H9 (cell line): ENCODE data around the gene DRD1. TPM values are rescaled to one million over a fixed set of nuclear protein-coding genes. Genes with fewer than 3 reads are reported as not detected.

Experiments used
- DNase-seq: peaks from one replicate; pipeline ENCODE4 v3.0.0-alpha.2; 2017
- H2AFZ ChIP-seq: one replicate; pipeline ENCODE4 v1.6.1; 2013; ENCODE audit warnings: mild to moderate bottlenecking, low read length, control low read depth, moderate library complexity
- H2AK5ac ChIP-seq: 2 replicates; pipeline ENCODE4 v1.6.1; 2013; ENCODE audit warnings: low read length, control low read depth, mixed read lengths; ENCODE audit not compliant: insufficient read length
- H2BK120ac ChIP-seq: one replicate; pipeline ENCODE4 v1.6.1; 2013; ENCODE audit warnings: low read depth, mild to moderate bottlenecking, low read length, control low read depth, inconsistent platforms; ENCODE audit not compliant: poor library complexity, severe bottlenecking
- H2BK12ac ChIP-seq: 2 replicates; pipeline ENCODE4 v1.6.1; 2013; ENCODE audit warnings: low read length, control low read depth, mixed read lengths, low read depth; ENCODE audit not compliant: insufficient read length
- H2BK15ac ChIP-seq: 2 replicates; pipeline ENCODE4 v1.6.1; 2013; ENCODE audit warnings: low read depth, low read length, control low read depth
- H2BK20ac ChIP-seq: one replicate; pipeline ENCODE4 v1.6.1; 2013; ENCODE audit warnings: low read depth, mild to moderate bottlenecking, low read length, control low read depth, inconsistent platforms; ENCODE audit not compliant: poor library complexity, severe bottlenecking
- H2BK5ac ChIP-seq: 2 replicates; pipeline ENCODE4 v1.6.1; 2013; ENCODE audit warnings: low read length, control low read depth, mixed read lengths; ENCODE audit not compliant: insufficient read length
- H3K14ac ChIP-seq: 2 replicates; pipeline ENCODE4 v1.6.1; 2013; ENCODE audit warnings: low read length, control low read depth; ENCODE audit not compliant: insufficient read depth
- H3K18ac ChIP-seq: 2 replicates; pipeline ENCODE4 v1.6.1; 2013; ENCODE audit warnings: low read depth, mild to moderate bottlenecking, mixed read lengths, low read length, control low read depth; ENCODE audit not compliant: insufficient read length
- H3K23ac ChIP-seq: 2 replicates; pipeline ENCODE4 v1.6.1; 2013; ENCODE audit warnings: low read length, control low read depth, mixed read lengths, low read depth; ENCODE audit not compliant: insufficient read length
- H3K23me2 ChIP-seq: 2 replicates; pipeline ENCODE4 v1.6.1; 2013; ENCODE audit warnings: low read depth, mild to moderate bottlenecking, mixed read lengths, low read length, control low read depth; ENCODE audit not compliant: insufficient read length, poor library complexity, severe bottlenecking
- H3K27ac ChIP-seq: 2 replicates; pipeline ENCODE4 v1.5.1; 2013; ENCODE audit warnings: low read length, control low read depth, mixed read lengths, low read depth; ENCODE audit not compliant: insufficient read length
- H3K27me3 ChIP-seq: 2 replicates; pipeline ENCODE4 v1.6.1; 2013; ENCODE audit warnings: low read length, control low read depth, inconsistent platforms; ENCODE audit not compliant: insufficient read depth
- H3K4ac ChIP-seq: 2 replicates; pipeline ENCODE4 v1.6.1; 2013; ENCODE audit warnings: low read depth, mild to moderate bottlenecking, control low read depth, inconsistent platforms, low read length, moderate library complexity
- H3K4me1 ChIP-seq: 2 replicates; pipeline ENCODE4 v1.6.1; 2013; ENCODE audit warnings: low read length, control low read depth, inconsistent platforms; ENCODE audit not compliant: insufficient read depth
- H3K4me2 ChIP-seq: 2 replicates; pipeline ENCODE4 v1.6.1; 2013; ENCODE audit warnings: low read length, control low read depth, mixed read lengths; ENCODE audit not compliant: insufficient read length, insufficient read depth
- H3K56ac ChIP-seq: 2 replicates; pipeline ENCODE4 v1.6.1; 2013; ENCODE audit warnings: low read depth, mild to moderate bottlenecking, mixed read lengths, low read length, control low read depth; ENCODE audit not compliant: insufficient read length
- H3K79me1 ChIP-seq: 2 replicates; pipeline ENCODE4 v1.6.1; 2013; ENCODE audit warnings: low read depth, mild to moderate bottlenecking, moderate library complexity, low read length, control low read depth, inconsistent platforms; ENCODE audit not compliant: insufficient read depth, poor library complexity, severe bottlenecking
- H3K79me2 ChIP-seq: 2 replicates; pipeline ENCODE4 v1.6.1; 2013; ENCODE audit warnings: low read length, control low read depth, inconsistent platforms; ENCODE audit not compliant: insufficient read depth
- H3K9ac ChIP-seq: 2 replicates; pipeline ENCODE4 v1.6.1; 2013; ENCODE audit warnings: low read length, control low read depth, mixed read lengths; ENCODE audit not compliant: insufficient read length; ENCODE audit errors: extremely low read depth
- H3K9me3 ChIP-seq: one replicate; pipeline ENCODE4 v1.6.1; 2013; ENCODE audit warnings: low read depth, low read length, inconsistent platforms; ENCODE audit not compliant: control insufficient read depth
- H3T11ph ChIP-seq: one replicate; pipeline ENCODE4 v1.6.1; 2013; ENCODE audit warnings: mild to moderate bottlenecking, low read length, control low read depth, inconsistent platforms
- H4K20me1 ChIP-seq: one replicate; pipeline ENCODE4 v1.6.1; 2013; ENCODE audit not compliant: control insufficient read depth, insufficient read length, insufficient read depth
- H4K5ac ChIP-seq: 2 replicates; pipeline ENCODE4 v1.6.1; 2013; ENCODE audit warnings: low read depth, mild to moderate bottlenecking, mixed read lengths, low read length, control low read depth; ENCODE audit not compliant: insufficient read length
- H4K8ac ChIP-seq: replicated peaks from 2 replicates; pipeline ENCODE4 v1.6.1; 2013; ENCODE audit warnings: low read length, control low read depth, mixed read lengths, low read depth; ENCODE audit not compliant: insufficient read length
- H4K91ac ChIP-seq: 2 replicates; pipeline ENCODE4 v1.6.1; 2013; ENCODE audit warnings: low read depth, mild to moderate bottlenecking, moderate library complexity, mixed read lengths, low read length, control low read depth; ENCODE audit not compliant: insufficient read length
- H3K27ac Mint-ChIP-seq, 3 experiments: 2 replicates in 2 of 3; 3 replicates in 1 of 3; pipeline ENCODE4 v1.8.0; 2020 to 2021; ENCODE audit warnings: mixed read lengths in 3 of 3, mild to moderate bottlenecking in 1 of 3, moderate library complexity in 1 of 3
- H3K27me3 Mint-ChIP-seq: 2 replicates; pipeline ENCODE4 v1.8.0; 2021; ENCODE audit warnings: low read depth, mild to moderate bottlenecking, moderate library complexity, mixed read lengths
- H3K36me3 Mint-ChIP-seq, 3 experiments: 2 replicates in 2 of 3; 3 replicates in 1 of 3; pipeline ENCODE4 v1.8.0; 2020 to 2021; ENCODE audit warnings: low read depth in 3 of 3, mixed read lengths in 3 of 3; ENCODE audit not compliant: insufficient read depth in 1 of 3
- H3K4me1 Mint-ChIP-seq, 2 experiments: 2 replicates each; pipeline ENCODE4 v1.8.0; 2020; ENCODE audit warnings: mixed read lengths in 2 of 2
- H3K4me3 Mint-ChIP-seq, 2 experiments: 2 replicates in 1 of 2; 3 replicates in 1 of 2; pipeline ENCODE4 v1.8.0; 2020 to 2021; ENCODE audit warnings: mild to moderate bottlenecking in 2 of 2, mixed read lengths in 2 of 2, moderate library complexity in 1 of 2
- H3K9me3 Mint-ChIP-seq, 2 experiments: 2 replicates in 1 of 2; 3 replicates in 1 of 2; pipeline ENCODE4 v1.8.0; 2020; ENCODE audit warnings: mild to moderate bottlenecking in 2 of 2, mixed read lengths in 2 of 2, moderate library complexity in 1 of 2
- CTCF ChIP-seq: fragments of 200-600 bp; sonication (generic); conservative IDR thresholded peaks from 3 replicates; pipeline ENCODE4 v1.8.0; 2021; ENCODE audit warnings: antibody characterized with exemption, mild to moderate bottlenecking
- WGBS: extraction: QIAGEN DNeasy Blood & Tissue Kit; methylation state at CpG from one replicate; pipeline ENCODE4 v1.1.7; 2013; ENCODE audit warnings: missing lambda C conversion rate, low lambda C conversion rate, mixed read lengths; ENCODE audit not compliant: insufficient read length; ENCODE audit errors: extremely low coverage; 5-methylcytosine and 5-hydroxymethylcytosine counted together
- total RNA-seq: library from RNA; stranded (reverse); gene quantifications from 2 replicates; pipeline ENCODE4 v1.2.1, GENCODE V29; 2021

DRD1 gene
- total RNA-seq, 1 experiment from 2014 or later: not detected

DNA sequence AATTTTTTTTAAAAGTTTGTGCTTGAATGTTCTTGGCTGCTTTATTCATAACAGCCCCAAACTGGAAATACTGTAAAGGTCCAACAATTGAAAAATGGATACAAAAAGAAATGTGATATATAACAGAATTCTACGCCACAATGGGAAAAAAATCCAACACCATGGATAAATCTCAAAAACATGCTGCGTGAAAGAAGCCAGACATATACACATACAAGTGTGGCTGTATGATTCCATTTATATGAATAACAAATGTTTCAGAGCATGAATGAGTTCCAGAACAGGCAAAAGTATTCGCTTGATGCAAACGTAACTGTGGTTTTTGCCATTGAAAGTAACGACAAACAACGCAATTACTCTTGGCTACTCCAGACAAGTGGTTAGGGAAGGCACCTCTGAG is 27.2 kb upstream of the DRD1 start:
- Histone ChIP-seq H3K4me1 (no peaks in the 10 kb centered on the region), H4K5ac (no peak overlapping the region), H2BK15ac (no peak overlapping the region), H4K8ac (no peak overlapping the region), H2BK120ac (no peak overlapping the region), H3K27ac (no peak overlapping the region), H3K79me1 (no peaks in the 10 kb centered on the region), H2AK5ac (no peak overlapping the region), H3K14ac (no peak overlapping the region), H3K23me2 (no peaks in the 10 kb centered on the region), H3K9ac (no peak overlapping the region), H3K18ac (no peak overlapping the region), H3K79me2 (no peaks in the 10 kb centered on the region), H3K23ac (no peak overlapping the region), H2AFZ (no peak overlapping the region), H3K27me3 (no peaks in the 10 kb centered on the region), H3K9me3 (no peaks in the 10 kb centered on the region), H2BK20ac (no peak overlapping the region), H3T11ph (no peak overlapping the region), H2BK12ac (no peak overlapping the region), H3K4ac (no peak overlapping the region), H4K20me1 (no peaks in the 10 kb centered on the region), H3K4me2 (no peak overlapping the region), H2BK5ac (no peak overlapping the region), H4K91ac (no peak overlapping the region), H3K56ac (no peak overlapping the region)
- Mint-ChIP-seq H3K27ac (no peak overlapping the region), H3K27me3 (peaks cover 31% of the 10 kb centered on the region), H3K36me3 (no peaks in the 10 kb centered on the region), H3K9me3 (no peaks in the 10 kb centered on the region; a peak in 1 of 5 replicates), H3K4me1 (peaks cover 0 to 2% of the 10 kb centered on the region in 2 experiments; a peak in 1 of 4 replicates), H3K4me3 (no peak overlapping the region)
- no peak for TF ChIP-seq CTCF
- no peak for DNase-seq
- no CpG with 5 or more reads among the region's 6 CpGs for whole genome bisulfite sequencing
